22Rv1 (cell line): Measurements from ENCODE around the gene PRDX3.

ENCODE experiments used
- CTCF ChIP-seq: fragments of 450-650 bp; IDR thresholded peaks from 2 replicates; pipeline ENCODE4 v1.5.1; 2017; ENCODE audit warnings: mild to moderate bottlenecking
- ZFX ChIP-seq: fragments of 450-650 bp; IDR thresholded peaks from 2 replicates; pipeline ENCODE4 v1.6.1; 2017; ENCODE audit warnings: antibody characterized with exemption, borderline replicate concordance

GRCh38 chr10:119215371-119215770 lies 36.8 kb upstream of the PRDX3 start:
- TF ChIP-seq CTCF (no peak), ZFX (no peak)
